ENCODE results near the gene CACUL1.

The CACUL1 gene

DNA sequence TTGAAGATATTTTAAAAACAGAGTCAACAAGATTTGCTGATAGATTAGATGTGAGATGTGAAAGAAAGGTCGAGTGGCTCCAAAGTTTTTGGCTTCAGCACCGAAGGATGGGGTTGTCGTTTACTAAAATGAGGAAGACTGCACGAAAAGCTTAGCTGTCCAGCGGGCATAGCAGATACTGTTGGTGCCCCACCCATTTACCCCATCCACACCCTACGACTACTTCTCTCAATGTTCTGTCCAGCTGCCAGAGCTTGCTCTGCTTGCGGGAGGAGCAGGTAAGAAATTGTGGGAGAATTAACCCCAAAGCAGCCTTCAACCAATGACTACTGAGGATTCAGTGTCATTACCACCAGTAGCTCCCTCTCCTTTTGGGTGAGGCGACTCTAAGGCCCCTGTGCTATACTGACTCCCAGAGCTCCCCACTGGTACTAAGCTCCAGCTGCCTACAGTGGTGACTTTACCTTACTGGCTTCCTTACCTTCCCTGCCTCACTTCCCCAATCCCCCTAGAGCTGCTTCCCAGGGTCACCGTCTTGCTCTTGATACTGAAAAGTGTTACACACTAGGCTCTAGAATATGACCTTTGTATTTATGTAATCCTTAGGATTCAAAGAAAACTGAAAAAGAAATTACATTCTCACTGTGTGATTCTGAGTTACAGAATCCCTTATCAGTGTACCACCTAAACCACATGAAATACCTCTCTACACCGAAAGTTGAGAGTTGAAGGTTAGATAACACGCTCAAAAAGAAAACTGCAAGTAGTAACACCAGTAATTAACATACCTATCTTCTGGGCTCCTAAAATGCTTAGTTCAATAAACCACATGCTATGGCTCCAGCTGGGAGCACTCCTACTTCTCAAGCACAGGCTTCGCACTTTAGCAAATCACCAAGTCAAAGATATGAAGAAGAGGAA, 22.3 kb downstream of the CACUL1 start:
- no peak for DNase-seq

DNA sequence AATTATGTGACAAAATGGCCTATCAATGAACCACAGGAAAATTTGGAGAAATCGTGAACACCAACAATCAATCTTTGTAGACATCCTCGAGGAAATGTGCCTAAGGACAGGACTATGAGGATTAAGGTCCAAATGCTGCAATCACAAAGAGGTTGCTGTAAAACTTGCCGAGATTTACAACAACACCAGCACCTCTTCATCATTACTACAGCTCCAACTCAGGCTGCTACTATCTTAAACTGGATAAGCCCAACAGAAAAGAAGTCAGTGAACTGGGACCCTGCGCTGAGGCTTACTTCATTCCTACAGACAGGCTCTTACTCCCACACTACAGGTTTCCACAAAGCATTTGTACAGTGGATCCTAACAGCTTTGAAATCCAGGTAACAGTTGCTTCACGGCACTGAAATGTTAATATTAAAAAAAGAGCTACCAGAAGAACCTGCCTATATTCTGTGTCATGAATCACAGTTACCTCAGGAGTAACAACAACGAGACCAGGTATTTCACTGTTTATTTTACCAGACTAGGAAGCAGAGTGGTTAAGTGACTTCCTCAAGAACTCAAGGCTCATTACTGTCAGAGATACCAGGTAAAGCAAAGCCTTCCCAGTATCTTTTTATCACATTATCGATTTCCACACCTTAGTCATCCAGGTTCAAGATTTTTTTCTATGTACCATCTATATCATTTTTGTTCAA, 23.9 kb downstream of the CACUL1 start:
- no peak for DNase-seq

DNA sequence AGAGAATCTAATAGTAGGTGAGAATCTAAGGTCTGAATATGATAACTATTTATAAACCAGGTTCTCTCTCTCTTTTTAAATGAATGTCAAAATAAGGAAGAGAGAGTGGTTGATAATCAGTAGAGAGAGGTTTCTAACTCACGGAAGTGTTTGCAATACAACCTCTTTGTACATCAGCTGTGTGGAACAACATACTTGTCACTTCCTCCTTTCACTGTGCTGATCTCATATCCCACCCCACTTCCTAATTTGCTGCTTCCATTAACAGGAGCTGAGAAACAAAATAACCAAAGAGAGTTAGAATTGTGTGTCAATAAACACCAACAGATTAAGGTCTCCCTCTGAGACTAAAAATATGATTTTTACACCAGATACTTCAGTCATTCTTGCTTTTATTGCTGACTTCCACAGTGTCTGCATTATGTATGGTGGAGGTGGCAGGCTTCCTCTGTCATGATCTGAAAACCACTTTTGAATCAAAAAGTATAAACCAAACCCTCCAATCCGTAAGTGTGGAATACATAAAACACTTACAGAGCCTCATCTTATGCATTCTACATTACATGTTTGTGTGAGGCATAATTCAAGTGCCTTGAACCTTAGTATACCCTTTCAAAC, 25.0 kb downstream of the CACUL1 start:
- no peak for DNase-seq

DNA sequence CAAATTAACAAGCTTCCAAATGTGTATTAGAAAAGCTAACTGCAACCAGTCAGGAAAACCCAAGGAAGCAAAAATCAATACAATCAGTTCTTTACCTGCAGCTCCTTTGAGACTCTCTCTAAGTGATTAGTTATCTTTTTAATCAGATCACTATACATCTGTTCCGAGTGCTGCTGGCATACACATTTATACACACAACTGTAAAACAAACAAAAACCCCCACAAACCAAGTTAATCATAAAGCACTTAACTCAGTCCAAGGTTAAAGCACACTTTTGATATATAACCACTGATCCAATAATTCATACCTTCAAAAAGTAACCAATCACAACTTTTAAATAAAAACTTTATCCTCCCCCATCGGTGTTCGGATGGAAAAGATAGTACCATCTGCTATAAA, 25.6 kb downstream of the CACUL1 start:
- DNase-seq = no peak

DNA sequence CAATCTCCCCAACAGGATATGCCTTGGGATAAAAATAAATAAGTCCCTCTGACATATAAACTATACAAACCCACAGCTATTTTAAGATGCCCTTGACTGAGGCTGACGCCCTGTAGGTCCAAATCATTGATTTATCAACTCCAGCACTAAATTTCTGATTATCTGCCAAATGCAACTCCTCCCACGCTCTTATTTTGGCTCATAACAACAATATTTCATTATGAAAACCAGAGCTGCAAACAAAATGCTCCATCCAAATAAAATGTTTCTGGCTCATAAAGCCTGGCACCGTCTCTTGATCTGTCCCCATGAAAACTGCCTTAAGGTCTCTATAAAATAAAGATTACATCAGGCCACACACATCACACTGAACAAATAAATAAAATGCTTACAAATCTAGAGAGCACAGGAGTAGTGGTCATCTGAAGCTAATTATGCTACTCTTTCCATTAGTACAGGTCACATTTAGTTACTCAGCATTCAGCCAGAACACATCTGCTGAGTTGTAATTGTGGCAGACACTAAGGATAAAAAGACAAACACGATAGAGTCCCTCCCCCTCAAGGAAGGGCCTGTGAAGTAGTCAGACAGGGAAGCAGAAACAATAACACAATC, 28.8 kb downstream of the CACUL1 start:
- no peak for DNase-seq

DNA sequence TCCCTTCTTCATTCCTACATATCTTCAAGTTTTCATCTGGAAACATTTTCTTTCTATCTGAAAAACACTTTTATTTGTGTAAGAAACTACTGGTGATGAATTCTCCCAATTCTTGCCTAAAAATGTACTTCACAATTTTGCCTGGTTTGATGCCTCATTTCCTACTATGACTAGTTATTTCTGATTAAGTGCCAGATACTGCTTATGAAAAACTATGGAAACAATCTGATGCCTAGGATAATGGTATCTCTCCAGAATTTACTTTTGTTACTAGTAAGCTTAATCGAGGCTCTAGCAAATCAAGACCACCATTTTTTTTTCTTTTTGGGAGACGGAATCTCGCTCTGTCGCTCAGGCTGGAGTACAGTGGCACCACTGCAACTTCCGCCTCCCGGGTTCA, 31.3 kb downstream of the CACUL1 start:
- DNase-seq = no peak

DNA sequence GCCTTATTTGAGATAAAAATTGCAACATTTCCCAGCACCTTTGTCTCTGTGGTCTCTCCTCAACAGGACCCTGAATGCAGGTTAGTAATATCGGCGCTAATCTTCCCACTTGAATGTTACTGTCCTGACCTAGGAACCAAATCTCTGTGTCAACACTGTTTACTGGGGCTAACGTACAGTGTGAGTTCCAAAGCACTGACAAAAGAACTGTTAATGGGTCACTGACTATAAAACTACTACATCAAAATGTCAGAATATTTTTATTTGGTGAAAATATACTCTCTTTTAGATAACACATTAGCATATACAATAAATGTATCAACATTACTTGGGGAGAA, 33.3 kb downstream of the CACUL1 start:
- DNase-seq = no peak

DNA sequence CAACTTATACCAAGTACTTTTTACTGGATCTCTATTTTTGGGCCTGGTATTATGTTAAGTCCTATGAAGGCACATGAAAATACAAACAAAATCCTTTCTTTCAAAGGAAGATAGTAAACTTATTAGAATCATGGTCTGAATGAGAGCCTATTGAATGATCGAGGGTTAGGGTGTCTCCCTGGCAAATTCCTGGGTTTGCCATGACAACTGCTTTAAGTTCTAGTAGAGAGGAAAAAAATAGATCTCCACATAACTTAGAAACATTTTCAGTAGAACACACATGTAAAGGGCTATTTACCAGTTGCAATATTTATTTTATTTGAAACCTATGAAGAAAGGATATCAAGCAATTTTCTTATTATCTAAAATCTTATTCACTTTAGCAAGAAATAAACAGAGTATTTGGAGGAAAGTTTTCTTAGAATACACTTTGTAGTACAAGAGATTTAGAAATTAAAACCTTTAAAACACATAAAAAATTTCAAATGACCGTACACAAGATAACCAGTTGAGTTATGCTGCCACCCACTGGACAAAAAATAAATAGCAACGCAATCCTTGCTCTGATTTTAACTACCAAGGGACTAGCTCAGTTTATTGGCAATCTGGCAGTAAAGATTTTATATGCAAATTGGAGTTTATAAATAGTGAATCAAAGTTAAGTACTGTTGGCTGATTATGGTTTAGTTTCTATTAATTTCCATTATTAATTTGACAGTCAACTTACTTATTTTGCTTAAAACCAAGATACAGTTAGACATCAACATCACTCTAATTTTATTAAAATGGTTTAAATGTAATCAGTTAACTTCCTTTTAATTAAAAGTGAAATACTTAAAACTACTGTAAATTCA, 33.9 kb downstream of the CACUL1 start:
- DNase-seq = no peak

DNA sequence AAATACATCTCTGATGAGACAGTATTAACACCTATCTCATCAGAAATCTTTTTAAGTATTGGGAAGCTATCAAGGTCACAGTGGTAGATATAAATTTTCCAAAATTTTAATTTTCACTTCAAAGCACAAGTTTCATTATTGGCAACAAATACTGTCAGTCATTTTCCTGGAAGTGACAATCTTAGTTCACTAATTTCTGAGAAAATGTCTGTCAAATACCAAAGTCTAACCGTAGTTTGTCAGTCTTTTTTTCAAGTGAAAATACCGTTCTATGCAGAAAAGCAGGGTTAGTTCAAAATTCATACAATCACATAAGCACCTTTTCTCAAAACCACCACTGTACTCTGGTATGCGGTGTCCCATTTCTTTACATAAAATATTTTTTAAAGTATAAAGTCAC, 40.4 kb downstream of the CACUL1 start:
- no peak for DNase-seq

DNA sequence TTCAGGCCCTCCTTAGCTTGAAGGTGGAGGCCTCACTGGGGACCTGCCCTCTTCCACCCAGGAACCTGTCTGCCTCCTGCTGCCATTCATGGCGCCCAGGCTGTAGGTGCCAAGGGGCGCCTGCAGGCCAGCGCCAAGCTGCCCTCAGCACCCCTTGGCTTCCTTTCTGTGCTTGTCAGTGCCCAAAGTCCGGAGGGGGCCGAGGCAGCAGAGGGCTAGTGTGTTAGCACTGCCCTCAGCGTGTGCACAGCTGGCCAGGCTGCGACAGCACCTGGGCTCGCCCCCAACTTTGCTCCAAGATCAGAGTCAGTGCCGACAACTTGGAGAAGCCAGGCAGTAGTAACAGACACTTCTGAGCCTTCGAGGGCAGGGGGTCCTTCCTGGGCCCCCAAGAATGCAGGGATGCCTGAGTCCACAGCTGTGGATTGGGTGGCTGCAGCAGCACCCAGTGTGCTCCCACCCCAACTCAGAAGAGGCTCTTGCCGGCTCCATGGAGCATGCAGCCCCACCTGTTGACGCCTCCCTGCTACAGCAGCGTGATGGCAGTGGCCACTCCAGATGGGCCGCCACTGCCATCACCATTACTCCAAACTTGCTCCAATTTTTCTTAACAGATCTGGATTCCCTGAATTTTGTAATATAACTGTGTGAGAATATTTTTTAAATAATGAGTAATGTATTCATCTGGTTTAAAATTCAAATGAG, 41.7 kb downstream of the CACUL1 start:
- no peak for DNase-seq

DNA sequence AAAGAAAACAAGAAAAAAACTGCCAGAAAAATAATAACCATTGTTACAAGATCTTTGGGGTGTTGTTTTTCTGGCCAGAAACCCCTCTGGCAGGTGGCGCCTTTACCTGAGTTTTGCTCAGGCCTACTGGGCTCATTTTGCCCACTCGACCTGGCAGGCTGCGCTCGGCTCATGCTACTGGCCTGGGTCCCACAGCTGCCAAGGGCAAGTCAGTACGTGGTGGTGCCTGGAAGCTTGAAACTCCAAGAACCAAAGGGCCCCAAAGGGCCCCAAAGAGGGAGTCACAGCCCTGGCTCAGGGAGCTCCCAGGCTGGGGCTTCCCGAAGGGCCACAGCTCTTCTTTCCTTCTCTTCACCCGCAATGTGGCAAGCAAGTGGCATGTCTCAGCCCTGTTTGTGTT, 42.7 kb downstream of the CACUL1 start:
- no peak for DNase-seq

DNA sequence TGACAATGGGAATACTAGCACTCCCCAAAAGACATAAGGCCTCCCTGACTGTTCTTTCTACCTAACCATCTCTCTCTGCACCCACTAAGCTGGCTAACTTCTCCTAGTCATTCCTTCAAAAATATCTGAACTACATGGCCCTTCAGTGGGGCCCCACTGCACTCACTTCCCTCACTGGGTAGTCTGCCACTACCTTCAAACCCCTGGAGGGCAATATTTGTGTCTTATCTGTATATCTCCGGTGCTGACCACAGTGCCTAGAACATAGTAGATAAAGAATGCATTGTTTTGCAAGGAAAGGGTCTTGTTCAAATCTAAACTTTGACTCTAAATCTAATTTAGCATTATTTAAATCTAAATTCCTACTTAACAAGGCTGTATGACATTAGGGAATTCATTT, 44.3 kb downstream of the CACUL1 start:
- no peak for DNase-seq

DNA sequence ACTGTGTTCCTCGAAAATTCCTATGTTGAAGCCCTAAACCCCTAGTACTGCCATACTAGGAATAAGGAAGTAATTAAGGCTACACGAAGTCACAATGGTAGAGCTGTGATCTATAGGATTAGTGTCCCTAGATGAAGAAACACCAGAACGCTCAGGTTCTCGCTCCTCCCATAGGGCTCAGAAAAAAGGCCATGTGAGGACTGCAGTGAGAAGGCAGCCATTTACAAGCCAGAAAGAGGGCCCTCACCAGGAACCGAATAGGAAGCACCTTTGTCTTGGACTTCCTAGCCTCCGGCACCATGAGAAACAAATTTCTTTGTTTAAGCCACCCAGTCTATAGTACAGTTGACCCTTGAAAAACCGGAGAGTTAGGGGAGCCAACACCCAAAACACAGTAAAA, 46.2 kb downstream of the CACUL1 start:
- DNase-seq = no peak

DNA sequence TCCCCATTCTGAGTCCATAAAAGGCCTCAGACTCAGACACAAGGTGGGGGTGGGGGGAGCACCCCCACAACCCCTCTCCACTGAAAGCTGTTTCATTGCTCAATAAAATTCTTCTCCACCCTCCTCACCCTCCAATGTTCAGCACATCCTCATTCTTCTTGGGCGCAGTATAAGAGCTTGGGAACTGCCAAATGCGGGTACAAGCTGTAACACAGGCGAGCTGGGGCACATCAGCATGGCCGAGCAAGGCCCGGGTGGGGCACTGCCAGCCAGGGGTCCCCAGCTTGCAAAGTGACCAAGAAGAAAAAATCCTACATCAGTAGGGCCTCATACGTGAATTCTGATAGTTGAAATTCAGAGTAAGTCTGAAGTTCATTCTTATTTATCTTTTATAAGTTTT, 50.1 kb downstream of the CACUL1 start:
- DNase-seq = no peak

DNA sequence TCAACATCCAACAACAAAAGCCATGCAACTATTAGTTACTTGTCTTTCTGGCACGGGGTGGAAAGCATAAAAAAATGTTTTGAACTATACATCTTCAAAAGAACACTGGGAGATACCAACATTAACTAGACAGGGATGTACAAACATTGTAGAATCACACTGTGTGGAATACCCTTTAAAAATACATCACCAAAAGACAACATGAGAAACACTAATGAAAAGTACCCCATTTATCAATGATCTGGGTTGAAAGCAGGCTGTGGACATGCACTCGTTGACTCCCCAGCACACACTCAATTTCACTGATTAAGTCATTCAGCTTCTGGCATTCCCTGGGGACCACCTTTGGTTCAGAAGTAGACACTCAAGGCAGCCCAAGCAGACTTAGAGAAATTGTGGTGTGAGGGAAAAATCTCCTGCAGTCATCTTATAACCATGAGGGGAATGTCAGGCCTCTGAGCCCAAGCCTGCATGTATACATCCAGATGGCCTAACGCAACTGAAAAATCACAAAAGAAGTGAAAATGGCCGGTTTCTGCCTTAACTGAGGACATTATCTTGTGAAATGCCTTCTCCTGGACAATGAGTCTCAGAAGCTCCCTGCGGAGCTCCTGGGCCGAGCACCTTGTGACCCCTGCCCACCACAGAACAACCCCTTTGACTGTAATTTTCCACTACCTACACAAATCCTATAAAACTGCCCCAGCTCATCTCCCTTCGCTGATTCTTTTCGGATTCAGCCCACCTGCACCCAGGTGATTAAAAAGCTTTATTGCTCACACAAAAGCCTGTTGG, 53.0 kb downstream of the CACUL1 start:
- DNase-seq = no peak

DNA sequence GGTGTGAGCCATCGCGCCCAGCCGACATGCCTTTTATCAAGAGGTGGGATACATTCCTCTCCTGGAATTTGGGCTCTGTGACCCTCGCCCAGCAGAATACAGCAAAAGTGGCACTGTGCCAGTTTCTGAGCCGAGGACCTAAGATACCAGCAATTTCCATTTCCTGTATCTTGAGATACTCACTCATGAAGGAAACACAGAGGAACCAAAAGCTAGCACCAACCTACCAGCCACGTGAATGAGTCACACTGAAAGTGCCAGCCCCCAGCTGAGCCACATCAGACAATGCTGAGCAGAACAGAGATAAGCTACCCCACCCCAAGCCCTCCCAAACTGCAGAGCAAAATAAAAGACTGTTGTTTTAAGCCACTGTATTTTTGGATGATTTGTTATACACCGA, 56.3 kb downstream of the CACUL1 start:
- DNase-seq = no peak

DNA sequence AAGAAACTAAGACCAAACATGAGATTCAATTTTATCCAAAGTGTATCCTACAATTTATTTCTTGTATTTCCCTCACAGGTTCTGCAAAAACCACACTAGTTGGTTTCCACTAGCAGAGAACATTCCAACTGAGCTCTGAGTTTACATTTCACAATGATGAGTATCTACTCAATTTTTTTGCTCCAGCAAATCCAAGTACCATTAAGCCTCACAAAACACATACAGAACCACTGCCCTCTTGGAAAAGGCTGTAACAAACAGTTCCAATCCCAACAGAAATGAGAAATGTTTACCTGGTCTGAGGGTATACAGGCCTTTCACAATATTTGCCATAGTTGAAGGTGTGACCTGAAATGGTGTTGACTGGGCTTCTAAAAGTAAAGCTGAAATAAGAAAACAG, 59.9 kb downstream of the CACUL1 start:
- DNase-seq = no peak

DNA sequence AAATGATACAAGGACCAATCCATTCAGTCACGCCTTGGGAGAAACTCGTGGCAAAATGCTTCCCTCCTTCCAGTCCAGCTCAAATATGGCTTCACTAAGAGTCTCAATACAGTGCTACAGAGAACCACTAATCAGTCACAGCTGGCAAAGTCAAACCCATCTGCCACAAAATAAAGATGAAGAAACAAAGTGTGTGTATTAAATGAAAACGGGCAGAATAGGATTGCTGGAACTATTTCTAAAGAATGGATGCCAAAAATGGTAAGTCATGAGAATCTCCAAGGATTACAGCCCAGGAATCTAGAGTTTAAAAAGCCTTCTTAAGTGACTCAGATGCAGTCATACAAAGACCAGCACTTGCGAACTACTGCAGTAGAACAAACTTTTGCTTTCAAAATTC, 61.9 kb downstream of the CACUL1 start:
- DNase-seq = no peak

DNA sequence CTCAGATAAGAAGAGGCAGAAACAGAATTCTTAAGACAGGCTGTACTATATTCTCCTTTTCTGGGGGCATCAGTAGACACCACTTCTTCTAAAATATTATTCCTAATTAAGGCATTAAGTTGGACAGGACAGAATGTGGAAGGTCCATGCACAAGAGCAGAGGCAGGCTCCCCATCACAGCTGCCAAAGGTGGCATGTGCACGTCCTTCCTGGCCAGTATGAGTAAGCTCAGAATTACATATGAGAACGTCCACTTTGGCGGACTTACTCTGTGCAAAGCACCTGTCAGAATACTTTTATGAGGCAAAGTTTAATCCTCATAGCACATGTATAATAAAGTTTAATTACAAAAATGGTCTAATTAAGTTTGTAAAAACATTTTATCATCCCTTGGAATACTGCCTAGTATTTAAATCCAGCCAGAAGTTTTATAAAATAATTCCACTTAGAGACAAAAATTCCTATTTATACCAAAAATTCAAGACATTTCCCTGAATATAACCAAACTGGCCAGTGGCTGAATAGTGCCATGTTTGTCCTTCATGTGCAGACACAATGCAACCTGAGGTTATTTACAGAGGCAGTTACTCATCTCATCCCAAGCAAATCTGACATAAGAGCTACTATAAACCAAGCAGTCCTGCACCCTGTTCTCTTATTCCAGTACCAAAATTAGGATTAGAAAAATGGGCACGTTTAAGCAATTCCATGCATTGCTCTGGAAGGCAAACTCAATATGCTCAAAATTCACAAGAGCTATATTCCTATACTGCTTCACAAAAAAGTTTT, 65.5 kb downstream of the CACUL1 start:
- no peak for DNase-seq

DNA sequence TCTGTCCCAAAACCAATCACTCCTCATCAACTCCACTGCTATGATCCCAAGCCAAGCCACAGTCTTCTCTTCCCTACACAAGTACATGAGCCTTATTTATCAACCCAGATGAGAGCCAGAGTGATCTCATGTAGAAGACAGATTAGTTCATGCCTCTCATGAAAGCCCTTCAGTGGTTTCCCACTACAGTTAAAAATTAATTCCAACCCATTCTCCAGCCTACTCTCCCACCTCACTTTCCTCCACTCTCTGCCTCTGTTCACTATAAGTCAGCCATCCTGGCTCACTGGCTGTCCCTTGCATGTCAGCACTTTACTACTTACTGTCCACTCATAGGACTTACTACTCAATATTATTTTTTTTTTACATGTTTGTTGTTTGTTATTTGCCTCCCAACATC, 67.3 kb downstream of the CACUL1 start:
- no peak for DNase-seq

All from NCI-H2081 treated with DMSO at 0.1 percent for 48 hours (cell line).